AG09309 (cell line): Measurements from ENCODE around the gene RLN1.

Experiments
- DNase-seq: peaks from one replicate; pipeline ENCODE4 v3.0.0-alpha.2; 2010; ENCODE audit warnings: low read depth
- H3K4me3 ChIP-seq: 2 replicates; pipeline ENCODE4 v1.5.1; 2011; ENCODE audit warnings: mild to moderate bottlenecking, low read depth, low read length, moderate library complexity; ENCODE audit not compliant: control insufficient read depth
- CTCF ChIP-seq: IDR thresholded peaks from 2 replicates; pipeline ENCODE4 v1.5.1; 2011; ENCODE audit warnings: mild to moderate bottlenecking, low read depth, low read length, inconsistent platforms; ENCODE audit not compliant: insufficient read depth, control insufficient read depth; ENCODE audit errors: missing control alignments

RLN1 gene

GRCh38 chr9:5292141-5292540 is 47.5 kb downstream of the RLN1 start:
- DNase-seq: no peak

GRCh38 chr9:5288591-5288990 is 51.1 kb downstream of the RLN1 start:
- DNase-seq: no peak
- TF ChIP-seq CTCF: no peak
- no peak overlapping the region for H3K4me3 ChIP-seq

More at GRCh38 chr9:5292141-5292540, 47.5 kb downstream of the RLN1 start:
- no peak for TF ChIP-seq CTCF
- H3K4me3 ChIP-seq: no peak overlapping the region

- DNase-seq: no peak
- H3K4me3 ChIP-seq: no peak overlapping the region
- TF ChIP-seq CTCF: no peak
Measured at GRCh38 chr9:5286262-5286661, 53.4 kb downstream of the RLN1 start.
